IPS-15b (cell line): ENCODE results near the gene MAP3K7CL.

Experiments
- H3K27me3 ChIP-seq: one replicate; pipeline ENCODE4 v1.6.1; 2013; ENCODE audit warnings: low read length; ENCODE audit not compliant: control insufficient read depth, insufficient read depth
- H3K36me3 ChIP-seq: one replicate; pipeline ENCODE4 v1.6.1; 2013; ENCODE audit warnings: low read length; ENCODE audit not compliant: control insufficient read depth, insufficient read depth
- H3K4me1 ChIP-seq: one replicate; pipeline ENCODE4 v1.6.1; 2013; ENCODE audit warnings: mild to moderate bottlenecking, low read length; ENCODE audit not compliant: control insufficient read depth, insufficient read depth
- H3K4me3 ChIP-seq: one replicate; pipeline ENCODE4 v1.5.1; 2013; ENCODE audit warnings: low read depth, low read length
- H3K9ac ChIP-seq: one replicate; pipeline ENCODE4 v1.6.1; 2013; ENCODE audit warnings: low read depth, mild to moderate bottlenecking, low read length
- H3K9me3 ChIP-seq: one replicate; pipeline ENCODE4 v1.6.1; 2013; ENCODE audit warnings: mild to moderate bottlenecking, low read length; ENCODE audit not compliant: control insufficient read depth, insufficient read depth

MAP3K7CL gene

GRCh38 chr21:29174607-29175013 is 44.2 kb downstream of the MAP3K7CL start:
- Histone ChIP-seq H3K27me3 (no peaks in the 10 kb centered on the region), H3K9ac (no peak overlapping the region), H3K4me3 (no peak overlapping the region), H3K36me3 (no peaks in the 10 kb centered on the region), H3K4me1 (no peaks in the 10 kb centered on the region), H3K9me3 (no peaks in the 10 kb centered on the region)

- H3K9ac ChIP-seq: no peak overlapping the region
- no peak overlapping the region for H3K4me3 ChIP-seq
- H3K36me3 ChIP-seq: no peaks in the 10 kb centered on the region
- H3K9me3 ChIP-seq: no peaks in the 10 kb centered on the region
- no peaks in the 10 kb centered on the region for H3K4me1 ChIP-seq
- H3K27me3 ChIP-seq: no peaks in the 10 kb centered on the region
These were observed 45.1 kb downstream of the MAP3K7CL start for GRCh38 chr21:29175408-29176134.

GRCh38 chr21:29176471-29177120 is 46.2 kb downstream of the MAP3K7CL start:
- Histone ChIP-seq H3K9me3 (no peaks in the 10 kb centered on the region), H3K27me3 (no peaks in the 10 kb centered on the region), H3K4me3 (no peak overlapping the region), H3K9ac (no peak overlapping the region), H3K4me1 (no peaks in the 10 kb centered on the region), H3K36me3 (no peaks in the 10 kb centered on the region)

GRCh38 chr21:29177800-29178199 is 47.4 kb downstream of the MAP3K7CL start:
- Histone ChIP-seq H3K4me3 (no peak overlapping the region), H3K27me3 (no peaks in the 10 kb centered on the region), H3K36me3 (no peaks in the 10 kb centered on the region), H3K9ac (no peak overlapping the region), H3K9me3 (no peaks in the 10 kb centered on the region), H3K4me1 (no peaks in the 10 kb centered on the region)

- no peaks in the 10 kb centered on the region for H3K36me3 ChIP-seq
- no peaks in the 10 kb centered on the region for H3K27me3 ChIP-seq
- H3K4me1 ChIP-seq: no peaks in the 10 kb centered on the region
- no peak overlapping the region for H3K9ac ChIP-seq
- no peaks in the 10 kb centered on the region for H3K9me3 ChIP-seq
- no peak overlapping the region for H3K4me3 ChIP-seq
These were observed 48.5 kb downstream of the MAP3K7CL start for GRCh38 chr21:29178926-29179325.

- no peaks in the 10 kb centered on the region for H3K4me1 ChIP-seq
- no peak overlapping the region for H3K9ac ChIP-seq
- H3K36me3 ChIP-seq: no peaks in the 10 kb centered on the region
- no peaks in the 10 kb centered on the region for H3K27me3 ChIP-seq
- H3K4me3 ChIP-seq: no peak overlapping the region
- no peaks in the 10 kb centered on the region for H3K9me3 ChIP-seq
These were observed 49.1 kb downstream of the MAP3K7CL start for GRCh38 chr21:29179503-29179902.

- H3K27me3 ChIP-seq: no peaks in the 10 kb centered on the region
- H3K4me3 ChIP-seq: no peak overlapping the region
- no peak overlapping the region for H3K9ac ChIP-seq
These were observed 51.5 kb downstream of the MAP3K7CL start for GRCh38 chr21:29181799-29182470.

GRCh38 chr21:29182691-29183092 is 52.2 kb downstream of the MAP3K7CL start:
- Histone ChIP-seq H3K36me3 (no peaks in the 10 kb centered on the region), H3K9ac (no peak overlapping the region), H3K27me3 (no peaks in the 10 kb centered on the region), H3K4me1 (no peaks in the 10 kb centered on the region), H3K9me3 (no peaks in the 10 kb centered on the region), H3K4me3 (no peak overlapping the region)

More at GRCh38 chr21:29181799-29182470, 51.5 kb downstream of the MAP3K7CL start:
- no peaks in the 10 kb centered on the region for H3K36me3 ChIP-seq
- H3K9me3 ChIP-seq: no peaks in the 10 kb centered on the region
- no peaks in the 10 kb centered on the region for H3K4me1 ChIP-seq

GRCh38 chr21:29184037-29184436 is 53.6 kb downstream of the MAP3K7CL start:
- H3K9ac ChIP-seq: no peak overlapping the region
- no peak overlapping the region for H3K4me3 ChIP-seq
- no peaks in the 10 kb centered on the region for H3K4me1 ChIP-seq
- H3K36me3 ChIP-seq: no peaks in the 10 kb centered on the region
- no peaks in the 10 kb centered on the region for H3K27me3 ChIP-seq
- no peaks in the 10 kb centered on the region for H3K9me3 ChIP-seq

GRCh38 chr21:29185172-29185571 is 54.7 kb downstream of the MAP3K7CL start:
- no peaks in the 10 kb centered on the region for H3K4me1 ChIP-seq
- H3K9me3 ChIP-seq: no peaks in the 10 kb centered on the region
- H3K36me3 ChIP-seq: no peaks in the 10 kb centered on the region
- no peaks in the 10 kb centered on the region for H3K27me3 ChIP-seq
- H3K4me3 ChIP-seq: no peak overlapping the region
- H3K9ac ChIP-seq: no peak overlapping the region

GRCh38 chr21:29185633-29186032 is 55.2 kb downstream of the MAP3K7CL start:
- Histone ChIP-seq H3K9ac (no peak overlapping the region), H3K4me1 (no peaks in the 10 kb centered on the region), H3K27me3 (no peaks in the 10 kb centered on the region), H3K4me3 (no peak overlapping the region), H3K36me3 (no peaks in the 10 kb centered on the region), H3K9me3 (no peaks in the 10 kb centered on the region)

GRCh38 chr21:29186246-29186645 is 55.8 kb downstream of the MAP3K7CL start:
- Histone ChIP-seq H3K4me1 (no peaks in the 10 kb centered on the region), H3K36me3 (no peaks in the 10 kb centered on the region), H3K9ac (no peak overlapping the region), H3K4me3 (no peak overlapping the region), H3K27me3 (no peaks in the 10 kb centered on the region), H3K9me3 (no peaks in the 10 kb centered on the region)
